IMR-90 (cell line): ENCODE measurements around the gene TTC16.

Experiments
- BHLHE40 ChIP-seq: fragments of 150-350 bp; IDR thresholded peaks from 2 replicates; pipeline ENCODE4 v1.6.1; 2016; ENCODE audit warnings: mild to moderate bottlenecking, low read depth, low read length
- CEBPB ChIP-seq: IDR thresholded peaks from 2 replicates; pipeline ENCODE4 v1.6.1; 2012; ENCODE audit warnings: low read depth, low read length, improper control_type of control experiment
- CHD1 ChIP-seq: IDR thresholded peaks from 2 replicates; pipeline ENCODE4 v1.6.1; 2012; ENCODE audit warnings: low read depth, low read length, improper control_type of control experiment
- MAFK ChIP-seq: IDR thresholded peaks from 2 replicates; pipeline ENCODE4 v1.6.1; 2012; ENCODE audit warnings: low read depth, low read length, improper control_type of control experiment
- MXI1 ChIP-seq: IDR thresholded peaks from 2 replicates; pipeline ENCODE4 v1.6.1; 2012; ENCODE audit warnings: low read depth, mild to moderate bottlenecking, low read length, moderate library complexity, borderline replicate concordance
- POLR2A ChIP-seq: IDR thresholded peaks from 2 replicates; pipeline ENCODE4 v1.6.1; 2012; ENCODE audit warnings: mild to moderate bottlenecking, low read depth, low read length
- RFX5 ChIP-seq: IDR thresholded peaks from 2 replicates; pipeline ENCODE4 v1.8.0; 2012; ENCODE audit warnings: low read depth, mild to moderate bottlenecking, low read length, moderate library complexity
- SMC3 ChIP-seq: fragments of 150-350 bp; IDR thresholded peaks from 2 replicates; pipeline ENCODE4 v1.6.1; 2016; ENCODE audit warnings: low read depth, mild to moderate bottlenecking, antibody characterized with exemption, low read length, moderate library complexity
- TF ChIP-seq, protein P1 (sequence below): conservative IDR thresholded peaks from 2 replicates; pipeline ENCODE4 v1.5.1; 2012; ENCODE audit warnings: mild to moderate bottlenecking, low read depth, low read length, improper control_type of control experiment
- TF ChIP-seq, protein P2 (sequence below): fragments of 150-350 bp; IDR thresholded peaks from 2 replicates; pipeline ENCODE4 v1.6.1; 2016; ENCODE audit warnings: low read depth, mild to moderate bottlenecking, low read length, moderate library complexity, borderline replicate concordance
- TF ChIP-seq, protein P3 (sequence below): fragments of 150-350 bp; IDR thresholded peaks from 2 replicates; pipeline ENCODE4 v1.6.1; 2017; ENCODE audit warnings: mild to moderate bottlenecking, antibody characterized with exemption, low read length, low read depth

DNA sequence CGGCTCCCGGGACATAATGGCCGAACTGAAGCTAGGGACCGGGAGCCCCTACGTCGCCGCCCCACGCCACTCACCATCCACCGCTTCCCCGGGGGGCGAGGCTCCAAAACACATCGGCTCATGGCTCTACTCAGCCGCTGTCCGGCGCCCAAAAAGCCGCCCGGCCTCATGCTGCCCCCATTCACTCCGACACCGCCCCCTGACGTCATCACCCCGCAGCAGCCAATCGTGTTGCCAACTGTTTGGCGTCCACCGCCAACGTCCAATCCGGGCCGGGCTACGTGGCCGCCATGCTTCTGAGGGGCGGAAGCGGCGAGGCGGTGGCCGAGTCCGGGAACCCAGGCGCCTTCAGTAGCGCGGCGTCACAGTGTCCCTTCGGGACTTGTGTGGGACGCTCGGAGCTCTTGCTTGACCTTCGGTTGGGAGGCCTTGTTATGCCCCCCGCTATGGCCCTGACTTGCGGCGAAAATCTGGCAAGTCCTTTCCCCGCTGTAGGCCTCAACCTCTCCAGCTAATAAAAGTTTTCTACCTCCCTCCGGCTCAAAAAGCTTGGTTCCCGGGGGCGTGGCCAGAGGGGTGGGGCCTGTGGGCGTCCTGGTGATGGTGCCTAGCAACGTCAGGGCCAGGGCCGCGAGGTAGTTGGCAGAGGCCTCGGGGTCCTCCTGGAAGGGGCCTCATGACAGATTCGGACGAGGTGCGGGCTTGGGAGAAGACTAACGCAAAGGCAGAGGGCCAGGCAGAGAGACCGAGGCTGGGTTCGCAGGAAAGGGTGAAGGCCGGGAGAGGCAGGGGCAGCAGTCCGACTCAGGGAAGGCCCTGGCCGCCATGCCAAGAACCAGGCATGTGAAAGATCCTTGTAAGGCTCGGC is at the start of gene TTC16, which contains the start of gene PTRH1:
- TF ChIP-seq SMC3, result no peak
- peak; percentile 43; the same call in 1 of the 2 replicates for TF ChIP-seq POLR2A
- TF ChIP-seq, protein P1, sequence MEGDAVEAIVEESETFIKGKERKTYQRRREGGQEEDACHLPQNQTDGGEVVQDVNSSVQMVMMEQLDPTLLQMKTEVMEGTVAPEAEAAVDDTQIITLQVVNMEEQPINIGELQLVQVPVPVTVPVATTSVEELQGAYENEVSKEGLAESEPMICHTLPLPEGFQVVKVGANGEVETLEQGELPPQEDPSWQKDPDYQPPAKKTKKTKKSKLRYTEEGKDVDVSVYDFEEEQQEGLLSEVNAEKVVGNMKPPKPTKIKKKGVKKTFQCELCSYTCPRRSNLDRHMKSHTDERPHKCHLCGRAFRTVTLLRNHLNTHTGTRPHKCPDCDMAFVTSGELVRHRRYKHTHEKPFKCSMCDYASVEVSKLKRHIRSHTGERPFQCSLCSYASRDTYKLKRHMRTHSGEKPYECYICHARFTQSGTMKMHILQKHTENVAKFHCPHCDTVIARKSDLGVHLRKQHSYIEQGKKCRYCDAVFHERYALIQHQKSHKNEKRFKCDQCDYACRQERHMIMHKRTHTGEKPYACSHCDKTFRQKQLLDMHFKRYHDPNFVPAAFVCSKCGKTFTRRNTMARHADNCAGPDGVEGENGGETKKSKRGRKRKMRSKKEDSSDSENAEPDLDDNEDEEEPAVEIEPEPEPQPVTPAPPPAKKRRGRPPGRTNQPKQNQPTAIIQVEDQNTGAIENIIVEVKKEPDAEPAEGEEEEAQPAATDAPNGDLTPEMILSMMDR, result no peak
- TF ChIP-seq, protein P2, sequence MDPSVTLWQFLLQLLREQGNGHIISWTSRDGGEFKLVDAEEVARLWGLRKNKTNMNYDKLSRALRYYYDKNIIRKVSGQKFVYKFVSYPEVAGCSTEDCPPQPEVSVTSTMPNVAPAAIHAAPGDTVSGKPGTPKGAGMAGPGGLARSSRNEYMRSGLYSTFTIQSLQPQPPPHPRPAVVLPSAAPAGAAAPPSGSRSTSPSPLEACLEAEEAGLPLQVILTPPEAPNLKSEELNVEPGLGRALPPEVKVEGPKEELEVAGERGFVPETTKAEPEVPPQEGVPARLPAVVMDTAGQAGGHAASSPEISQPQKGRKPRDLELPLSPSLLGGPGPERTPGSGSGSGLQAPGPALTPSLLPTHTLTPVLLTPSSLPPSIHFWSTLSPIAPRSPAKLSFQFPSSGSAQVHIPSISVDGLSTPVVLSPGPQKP, result no peak
- no peak for TF ChIP-seq RFX5
- no peak for TF ChIP-seq BHLHE40
- TF ChIP-seq CEBPB, result no peak
- no peak for TF ChIP-seq CHD1
- peak; percentile 68 for TF ChIP-seq MXI1
- TF ChIP-seq MAFK, result no peak
- TF ChIP-seq, protein P3, sequence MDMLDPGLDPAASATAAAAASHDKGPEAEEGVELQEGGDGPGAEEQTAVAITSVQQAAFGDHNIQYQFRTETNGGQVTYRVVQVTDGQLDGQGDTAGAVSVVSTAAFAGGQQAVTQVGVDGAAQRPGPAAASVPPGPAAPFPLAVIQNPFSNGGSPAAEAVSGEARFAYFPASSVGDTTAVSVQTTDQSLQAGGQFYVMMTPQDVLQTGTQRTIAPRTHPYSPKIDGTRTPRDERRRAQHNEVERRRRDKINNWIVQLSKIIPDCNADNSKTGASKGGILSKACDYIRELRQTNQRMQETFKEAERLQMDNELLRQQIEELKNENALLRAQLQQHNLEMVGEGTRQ, result no peak; the same call in 1 of the 2 replicates
